DOHH2 (cell line): ENCODE measurements around the gene FABP6.

Experiments used
- EZH2phosphoT487 ChIP-seq: fragments of 200-600 bp; sonication (generic); IDR thresholded peaks from 2 replicates; pipeline ENCODE4 v1.6.1; 2017; ENCODE audit warnings: borderline replicate concordance, mild to moderate bottlenecking, antibody characterized with exemption, low read length, moderate library complexity, mixed read lengths
- TF ChIP-seq, protein P1 (sequence below): fragments of 200-600 bp; sonication (generic); IDR thresholded peaks from one replicate; pipeline ENCODE4 v1.5.1; 2014; ENCODE audit warnings: antibody characterized with exemption, mild to moderate bottlenecking, low read depth, low read length; ENCODE audit not compliant: poor library complexity, severe bottlenecking

DNA sequence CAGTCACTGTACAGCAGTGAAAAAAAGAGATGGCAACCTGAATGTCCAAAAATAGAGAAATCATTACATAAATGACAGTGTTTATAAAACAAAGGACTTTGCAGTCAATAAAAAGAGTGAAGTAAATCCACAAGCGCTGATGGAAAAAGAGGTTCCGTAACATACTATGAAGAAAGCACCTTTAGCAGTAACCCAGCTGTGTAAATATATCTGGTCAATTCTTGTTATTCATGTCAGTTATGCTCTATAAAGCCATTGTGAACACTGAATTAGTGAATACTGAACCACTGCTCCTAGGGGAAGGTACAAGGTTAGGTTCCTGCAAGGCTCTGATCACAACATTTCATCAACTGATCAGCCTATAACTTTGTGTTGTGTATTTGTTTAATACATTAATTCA is 43.6 kb downstream of the FABP6 start:
- TF ChIP-seq, protein P1, sequence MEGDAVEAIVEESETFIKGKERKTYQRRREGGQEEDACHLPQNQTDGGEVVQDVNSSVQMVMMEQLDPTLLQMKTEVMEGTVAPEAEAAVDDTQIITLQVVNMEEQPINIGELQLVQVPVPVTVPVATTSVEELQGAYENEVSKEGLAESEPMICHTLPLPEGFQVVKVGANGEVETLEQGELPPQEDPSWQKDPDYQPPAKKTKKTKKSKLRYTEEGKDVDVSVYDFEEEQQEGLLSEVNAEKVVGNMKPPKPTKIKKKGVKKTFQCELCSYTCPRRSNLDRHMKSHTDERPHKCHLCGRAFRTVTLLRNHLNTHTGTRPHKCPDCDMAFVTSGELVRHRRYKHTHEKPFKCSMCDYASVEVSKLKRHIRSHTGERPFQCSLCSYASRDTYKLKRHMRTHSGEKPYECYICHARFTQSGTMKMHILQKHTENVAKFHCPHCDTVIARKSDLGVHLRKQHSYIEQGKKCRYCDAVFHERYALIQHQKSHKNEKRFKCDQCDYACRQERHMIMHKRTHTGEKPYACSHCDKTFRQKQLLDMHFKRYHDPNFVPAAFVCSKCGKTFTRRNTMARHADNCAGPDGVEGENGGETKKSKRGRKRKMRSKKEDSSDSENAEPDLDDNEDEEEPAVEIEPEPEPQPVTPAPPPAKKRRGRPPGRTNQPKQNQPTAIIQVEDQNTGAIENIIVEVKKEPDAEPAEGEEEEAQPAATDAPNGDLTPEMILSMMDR, result no peak
- no peak for TF ChIP-seq EZH2phosphoT487
